ENCODE results near the gene CAMK2D.

CAMK2D gene

GRCh38 chr4:113588895-113589668, 172.5 kb downstream of the CAMK2D start:
- no peak for DNase-seq (ENCODE audit: extremely low read depth, low read depth)
- TF ChIP-seq CTCF (IDR thresholded peaks at IDR 0.05; ENCODE audit: low read depth, low read length, missing control alignments) = no peak
- no peak overlapping the region for H3K4me3 ChIP-seq (replicated peaks; ENCODE audit: low read depth, low read length)

GRCh38 chr4:113587640-113588275, 173.8 kb downstream of the CAMK2D start:
- no peak for TF ChIP-seq CTCF (IDR thresholded peaks at IDR 0.05; ENCODE audit: low read depth, low read length, missing control alignments)
- no peak overlapping the region for H3K4me3 ChIP-seq (replicated peaks; ENCODE audit: low read depth, low read length)
- no peak for DNase-seq (ENCODE audit: extremely low read depth, low read depth)

- TF ChIP-seq CTCF (IDR thresholded peaks at IDR 0.05; ENCODE audit: low read depth, low read length, missing control alignments) = no peak
- DNase-seq (ENCODE audit: extremely low read depth, low read depth) = no peak
- no peak overlapping the region for H3K4me3 ChIP-seq (replicated peaks; ENCODE audit: low read depth, low read length)
These were observed 174.4 kb downstream of the CAMK2D start for GRCh38 chr4:113587156-113587555.

GRCh38 chr4:113586072-113586471, 175.5 kb downstream of the CAMK2D start:
- TF ChIP-seq CTCF (IDR thresholded peaks at IDR 0.05; ENCODE audit: low read depth, low read length, missing control alignments) = no peak
- H3K4me3 ChIP-seq (replicated peaks; ENCODE audit: low read depth, low read length) = no peak overlapping the region
- no peak for DNase-seq (ENCODE audit: extremely low read depth, low read depth)

GRCh38 chr4:113584407-113585150, 177.0 kb downstream of the CAMK2D start:
- no peak for DNase-seq (ENCODE audit: extremely low read depth, low read depth)
- no peak overlapping the region for H3K4me3 ChIP-seq (replicated peaks; ENCODE audit: low read depth, low read length)

GRCh38 chr4:113582737-113583136, 178.8 kb downstream of the CAMK2D start:
- no peak for DNase-seq (ENCODE audit: extremely low read depth, low read depth)

More at GRCh38 chr4:113584407-113585150, 177.0 kb downstream of the CAMK2D start:
- no peak for TF ChIP-seq CTCF (IDR thresholded peaks at IDR 0.05; ENCODE audit: low read depth, low read length, missing control alignments)

More at GRCh38 chr4:113582737-113583136, 178.8 kb downstream of the CAMK2D start:
- no peak overlapping the region for H3K4me3 ChIP-seq (replicated peaks; ENCODE audit: low read depth, low read length)
- no peak for TF ChIP-seq CTCF (IDR thresholded peaks at IDR 0.05; ENCODE audit: low read depth, low read length, missing control alignments)
